Measurements from ENCODE around the gene RAPGEF3. TPM values are rescaled to one million over a fixed set of nuclear protein-coding genes. Genes with fewer than 3 reads are reported as not detected.

The RAPGEF3 gene
- total and polyA plus RNA-seq, 9 of the 15 experiments (the other 6 are each of a cell fraction or from before 2014, with no cell fraction given), result 0.03 to 0.78 (median 0.37) TPM; not detected in 1

GRCh38 chr12:47741340-47741703, 17.4 kb downstream of the RAPGEF3 start:
- Histone ChIP-seq H3K27ac (ENCODE audit: extremely low read depth, low read depth, low read length) (no peak overlapping the region), H3K9ac (ENCODE audit: insufficient read depth in 1 of 2, low read depth in 2 of 2, low read length in 2 of 2) (0 out of 4 replicates have a peak overlapping the region, but pooled peaks of 1 of the 2 experiments have one; percentile 67), H4K20me1 (replicated peaks; ENCODE audit: control insufficient read depth, insufficient read depth, low read length) (no peaks in the 10 kb centered on the region; the same call in 1 of the 2 replicates), H3K36me3 (ENCODE audit: control insufficient read depth, insufficient read depth, low read length) (no peaks in the 10 kb centered on the region), H3K4me2 (ENCODE audit: insufficient read depth, low read length) (no peak overlapping the region), H3K9me3 (replicated peaks; ENCODE audit: control insufficient read depth, insufficient read depth, low read depth, low read length) (no peaks in the 10 kb centered on the region), H3K79me2 (ENCODE audit: control insufficient read depth, insufficient read depth, low read length) (no peaks in the 10 kb centered on the region), H2AFZ (ENCODE audit: low read depth, low read length) (no peak overlapping the region), H3K4me1 (replicated peaks in 1 of 2; ENCODE audit: control insufficient read depth in 2 of 2, insufficient read depth in 2 of 2, low read length in 2 of 2) (peaks cover 36 to 60% of the 10 kb centered on the region in 2 experiments), H3K27me3 (ENCODE audit: control insufficient read depth in 2 of 2, insufficient read depth in 2 of 2, low read length in 2 of 2) (peaks cover 7 to 31% of the 10 kb centered on the region in 2 experiments; a peak in 4 of 5 replicates), H3K9me1 (ENCODE audit: control insufficient read depth, insufficient read depth, low read length) (no peaks in the 10 kb centered on the region), H3K4me3 (no peak overlapping the region)
- CTCF ChIA-PET (ENCODE audit: low intra/inter-chr PET ratio), result interaction anchor here (0.8 to 5.5 kb wide), 4 partner anchors 26 to 208 kb away, joined by 6 to 59 read pairs (median 24); no protein-coding TSS in a partner anchor
- FAIRE-seq, result no peak
- BruUV-seq (replicated peaks), result no TSS peak
- ATAC-seq, result no peak
- POLR2A ChIA-PET, result interaction anchor here (0.8 to 3.8 kb wide), 11 partner anchors 10 to 128 kb away, joined by 3 to 11 read pairs (median 4); partner anchors contain the start of gene ENDOU
- WGBS (ENCODE audit: insufficient coverage, low coverage, missing lambda C conversion rate), result 33% methylated on average over 3 of the region's 4 CpGs
- DNase-seq (ENCODE audit: extremely low read depth in 1 of 4, low spot score in 3 of 4), result no peak
- TF ChIP-seq ZNF696 (CRISPR knock-in tag; conservative IDR thresholded peaks at IDR 0.05) (no peak), NFIC (IDR thresholded peaks at IDR 0.05) (peak; percentile 61), MAZ (CRISPR knock-in tag; conservative IDR thresholded peaks at IDR 0.05 in 1 of 2, IDR thresholded peaks at IDR 0.05 in 1 of 2) (no peak)
- in situ Hi-C loops (cut with MboI), result no loop called here
- intact Hi-C loops (cut with micrococcal nuclease), result no loop called here

- TF ChIP-seq ZNF124 (CRISPR knock-in tag; IDR thresholded peaks at IDR 0.05), result no peak
- peak; percentile 84 for TF ChIP-seq ZBTB33 (CRISPR knock-in tag; IDR thresholded peaks at IDR 0.05)
- TF ChIP-seq TFAP4 (CRISPR knock-in tag; IDR thresholded peaks at IDR 0.05; ENCODE audit: borderline replicate concordance), result 0 out of 2 replicates have a peak, but pooled peaks have one; percentile 23
- Histone ChIP-seq H3K9me1 (ENCODE audit: control insufficient read depth, insufficient read depth, low read length) (no peaks in the 10 kb centered on the region), H3K79me2 (ENCODE audit: control insufficient read depth, insufficient read depth, low read length) (no peaks in the 10 kb centered on the region), H3K4me3 (no peak overlapping the region), H3K9me3 (replicated peaks; ENCODE audit: control insufficient read depth, insufficient read depth, low read depth, low read length) (no peaks in the 10 kb centered on the region), H3K4me1 (replicated peaks in 1 of 2; ENCODE audit: control insufficient read depth in 2 of 2, insufficient read depth in 2 of 2, low read length in 2 of 2) (peaks cover 38 to 63% of the 10 kb centered on the region in 2 experiments), H3K36me3 (ENCODE audit: control insufficient read depth, insufficient read depth, low read length) (no peaks in the 10 kb centered on the region), H3K27ac (ENCODE audit: extremely low read depth, low read depth, low read length) (no peak overlapping the region), H3K27me3 (ENCODE audit: control insufficient read depth in 2 of 2, insufficient read depth in 2 of 2, low read length in 2 of 2) (peaks cover 6 to 26% of the 10 kb centered on the region in 2 experiments; a peak in 4 of 5 replicates), H3K9ac (ENCODE audit: insufficient read depth in 1 of 2, low read depth in 2 of 2, low read length in 2 of 2) (peak overlapping the region in 1 of 2 experiments; percentile 68; a peak in 2 of 4 replicates), H4K20me1 (replicated peaks; ENCODE audit: control insufficient read depth, insufficient read depth, low read length) (no peaks in the 10 kb centered on the region; the same call in 1 of the 2 replicates), H2AFZ (ENCODE audit: low read depth, low read length) (peak overlapping the region; percentile 90; the same call in 1 of the 2 replicates), H3K4me2 (ENCODE audit: insufficient read depth, low read length) (no peak overlapping the region)
- in situ Hi-C loops (cut with MboI), result no loop called here
- intact Hi-C loops (cut with micrococcal nuclease), result no loop called here
- no TSS peak for BruUV-seq (replicated peaks)
- WGBS (ENCODE audit: insufficient coverage, low coverage, missing lambda C conversion rate), result 68% methylated on average over 20 of the region's 21 CpGs
- no peak for DNase-seq (ENCODE audit: extremely low read depth in 1 of 4, low spot score in 3 of 4)
- no peak for FAIRE-seq
- POLR2A ChIA-PET, result interaction anchor here (0.5 to 3.8 kb wide), 13 partner anchors 9 to 129 kb away, joined by 3 to 11 read pairs (median 3); partner anchors contain the start of gene ENDOU
- CTCF ChIA-PET (ENCODE audit: low intra/inter-chr PET ratio), result interaction anchor here (1.1 to 5.5 kb wide), 4 partner anchors 37 to 98 kb away, joined by 3 to 59 read pairs (median 22); no protein-coding TSS in a partner anchor
- ATAC-seq, result no peak
Observed at GRCh38 chr12:47740606-47741339, 17.9 kb downstream of the RAPGEF3 start.
